GM12865 (cell line): ENCODE measurements around the gene MAST1.

Source experiments
- DNase-seq: peaks from one replicate; pipeline ENCODE4 v3.0.0; 2010; ENCODE audit warnings: low read depth
- H3K4me3 ChIP-seq: 2 replicates; pipeline ENCODE4 v1.5.1; 2011; ENCODE audit warnings: mild to moderate bottlenecking, low read depth, low read length, control low read depth
- CTCF ChIP-seq: IDR thresholded peaks from 2 replicates; pipeline ENCODE4 v1.5.1; 2011; ENCODE audit warnings: low read length, control low read depth, low read depth, inconsistent platforms; ENCODE audit not compliant: insufficient read depth; ENCODE audit errors: missing control alignments

MAST1 gene

DNA sequence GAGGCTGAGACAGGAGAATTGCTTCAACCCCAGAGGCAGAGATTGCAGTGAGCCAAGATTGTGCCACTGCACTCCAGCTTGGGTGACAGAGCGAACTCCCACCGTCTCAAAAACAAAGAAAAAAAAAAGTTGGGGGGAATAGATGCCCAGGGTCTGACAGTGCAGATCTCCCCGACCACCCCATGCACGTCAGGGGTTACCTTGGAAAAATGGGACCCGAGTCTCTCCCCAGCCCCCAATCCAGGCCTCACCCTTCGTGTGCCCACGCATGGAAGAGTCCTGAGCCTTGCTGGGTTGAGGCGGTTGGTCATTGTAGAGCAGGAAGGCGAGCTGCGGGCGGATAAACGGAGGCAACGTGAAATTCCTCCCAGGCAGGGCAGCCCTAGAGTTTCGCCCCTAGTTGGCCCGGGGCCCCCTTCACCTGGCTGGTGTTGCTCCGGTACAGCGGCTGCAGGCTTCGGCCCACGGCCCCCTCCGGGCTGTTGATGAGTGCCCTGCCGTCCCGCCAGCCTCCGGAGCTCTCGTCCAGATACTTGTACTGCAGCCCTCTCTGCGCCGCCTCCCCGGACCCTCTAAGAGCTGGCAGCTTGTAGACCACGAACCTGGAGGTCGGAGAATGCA is 42.3 kb downstream of the MAST1 start:
- DNase-seq: peak; percentile 46
- no peak for TF ChIP-seq CTCF
- peak overlapping the region; percentile 82 for H3K4me3 ChIP-seq

- peak within 1 kb of the TSS; percentile 82 for H3K4me3 ChIP-seq
- no peak for TF ChIP-seq CTCF
- peak; percentile 98 for DNase-seq
These were observed 43.0 kb downstream of the MAST1 start, which contains the start of gene DNASE2 for GRCh38 chr19:12881172-12881808. Gene DNASE2 (minus strand): TSS chr19:12881449. CDS start chr19:12881375, 74 bp downstream.

- H3K4me3 ChIP-seq: no peak overlapping the region
- DNase-seq: no peak
- no peak for TF ChIP-seq CTCF
These were observed 44.3 kb downstream of the MAST1 start for GRCh38 chr19:12882589-12882988.

DNA sequence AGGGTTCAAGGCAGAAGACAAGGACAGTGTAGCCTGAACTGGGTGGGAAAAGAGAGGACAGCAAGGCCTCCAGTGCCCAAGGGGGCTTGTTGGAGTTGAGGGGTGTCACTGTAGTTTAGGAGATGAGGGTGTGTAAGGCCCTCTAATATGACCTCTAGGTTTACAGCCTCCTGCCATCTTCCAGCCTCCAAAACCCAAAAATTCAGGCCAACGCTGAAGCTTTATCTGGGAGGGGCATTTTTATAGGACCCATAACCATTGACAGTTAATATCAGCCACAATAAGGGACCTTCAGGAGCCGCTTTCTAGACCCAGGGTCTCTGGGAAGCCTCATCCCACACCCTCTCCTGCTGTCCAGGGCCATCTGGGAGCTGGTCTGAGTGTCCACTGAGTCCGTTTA is 45.9 kb downstream of the MAST1 start:
- no peak for DNase-seq
- no peak overlapping the region for H3K4me3 ChIP-seq
- TF ChIP-seq CTCF: no peak

GRCh38 chr19:12884627-12884925 is 46.3 kb downstream of the MAST1 start:
- DNase-seq: no peak
- H3K4me3 ChIP-seq: peak overlapping the region; percentile 41; the same call in 1 of the 2 replicates
- no peak for TF ChIP-seq CTCF

DNA sequence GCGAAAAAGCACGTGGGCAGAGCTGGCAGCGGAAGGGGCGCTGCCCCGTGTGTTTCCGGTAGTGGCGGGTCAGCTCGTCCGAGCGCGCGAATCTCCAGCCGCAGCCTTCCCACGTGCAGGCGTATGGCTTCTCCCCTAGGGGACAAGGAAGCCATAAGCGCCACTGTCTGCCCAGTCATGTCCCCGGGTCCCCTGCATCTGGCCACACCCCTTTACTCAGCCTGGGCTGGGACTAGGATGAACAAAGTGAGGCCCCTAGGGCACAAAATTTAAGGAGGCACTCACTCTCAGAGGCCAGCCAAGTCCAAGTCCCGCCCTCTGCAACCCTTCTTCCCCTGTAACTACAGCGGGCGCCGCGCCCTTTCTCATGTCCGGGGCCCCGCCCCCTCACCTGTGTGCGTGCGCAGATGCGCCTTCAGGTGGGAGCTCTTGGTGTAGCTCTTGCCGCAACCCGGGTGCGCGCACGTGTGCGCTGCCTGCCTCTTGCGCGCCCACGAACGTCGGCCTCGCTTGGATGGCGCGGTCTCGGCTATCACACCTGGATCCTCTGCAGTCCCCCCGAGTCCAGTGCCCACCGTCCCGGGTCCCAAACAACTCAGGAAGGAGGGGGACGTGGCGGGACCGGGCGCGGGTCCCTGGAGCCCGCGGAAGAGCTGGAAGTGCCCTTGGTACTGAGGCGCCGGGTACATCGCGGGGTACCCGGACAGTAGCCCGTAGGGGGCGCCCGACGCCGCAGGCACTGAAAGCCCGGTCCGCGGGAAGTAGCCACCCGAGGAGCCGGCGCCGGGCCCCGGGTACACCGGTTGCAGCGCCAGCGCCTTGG is 46.8 kb downstream of the MAST1 start:
- peak; percentile 63 for TF ChIP-seq CTCF
- H3K4me3 ChIP-seq: peak overlapping the region; percentile 41
- peak; percentile 89 for DNase-seq
